GM06990 (cell line): ENCODE results near the gene CD300LF.

Source experiments
- DNase-seq: peaks from one replicate; pipeline ENCODE4 v3.0.0-alpha.2; 2011; ENCODE audit not compliant: insufficient read length; ENCODE audit errors: extremely low read depth
- H3K27me3 ChIP-seq: replicated peaks from 2 replicates; pipeline ENCODE4 v1.6.0; 2011; ENCODE audit warnings: low read length; ENCODE audit not compliant: control insufficient read depth, insufficient read depth
- H3K36me3 ChIP-seq: 2 replicates; pipeline ENCODE4 v1.5.1; 2011; ENCODE audit warnings: low read length; ENCODE audit not compliant: control insufficient read depth, insufficient read depth
- H3K4me3 ChIP-seq: replicated peaks from 2 replicates; pipeline ENCODE4 v1.5.1; 2011; ENCODE audit warnings: low read depth, mild to moderate bottlenecking, control low read depth, low read length
- TF ChIP-seq, protein P1 (sequence below): IDR thresholded peaks from 2 replicates; pipeline ENCODE4 v1.5.1; 2011; ENCODE audit warnings: low read length, control low read depth, mild to moderate bottlenecking, inconsistent platforms; ENCODE audit not compliant: insufficient read depth, poor library complexity, severe bottlenecking

Gene CD300LF

DNA sequence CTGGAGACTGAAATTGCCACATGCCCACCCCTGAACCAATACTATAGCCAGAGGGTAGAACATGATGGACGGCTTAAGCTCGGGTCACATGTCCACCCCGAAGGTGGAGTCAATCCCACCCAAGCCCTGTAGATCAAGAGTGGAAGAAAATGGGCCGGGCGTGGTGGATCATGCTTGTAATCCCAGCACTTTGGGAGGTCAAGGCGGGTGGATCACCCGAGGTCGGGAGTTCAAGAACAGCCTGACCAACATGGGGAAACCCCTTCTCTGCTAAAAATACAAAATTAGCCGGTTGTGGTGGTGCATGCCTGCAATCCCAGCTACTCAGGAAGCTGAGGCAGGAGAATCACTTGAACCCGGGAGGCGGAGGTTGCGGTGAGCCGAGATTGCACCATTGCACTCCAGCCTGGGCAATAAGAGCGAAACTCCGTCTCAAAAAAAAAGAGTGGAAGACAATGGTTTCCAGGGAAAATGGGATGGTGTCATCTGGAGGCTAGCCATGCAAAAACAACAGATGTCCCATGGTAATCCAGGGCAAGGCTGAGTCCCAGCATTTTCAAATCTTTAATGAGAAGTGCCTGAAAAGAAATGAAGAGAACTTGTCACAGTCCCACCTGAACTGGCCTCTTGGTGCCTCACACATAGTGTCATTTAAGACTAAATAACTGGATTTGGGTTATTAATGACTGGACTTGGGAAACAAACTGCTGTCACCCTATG is 30.1 kb downstream of the CD300LF start:
- DNase-seq: no peak
- Histone ChIP-seq H3K36me3 (no peaks in the 10 kb centered on the region), H3K27me3 (peaks cover 3% of the 10 kb centered on the region), H3K4me3 (no peak overlapping the region)
- TF ChIP-seq, protein P1, sequence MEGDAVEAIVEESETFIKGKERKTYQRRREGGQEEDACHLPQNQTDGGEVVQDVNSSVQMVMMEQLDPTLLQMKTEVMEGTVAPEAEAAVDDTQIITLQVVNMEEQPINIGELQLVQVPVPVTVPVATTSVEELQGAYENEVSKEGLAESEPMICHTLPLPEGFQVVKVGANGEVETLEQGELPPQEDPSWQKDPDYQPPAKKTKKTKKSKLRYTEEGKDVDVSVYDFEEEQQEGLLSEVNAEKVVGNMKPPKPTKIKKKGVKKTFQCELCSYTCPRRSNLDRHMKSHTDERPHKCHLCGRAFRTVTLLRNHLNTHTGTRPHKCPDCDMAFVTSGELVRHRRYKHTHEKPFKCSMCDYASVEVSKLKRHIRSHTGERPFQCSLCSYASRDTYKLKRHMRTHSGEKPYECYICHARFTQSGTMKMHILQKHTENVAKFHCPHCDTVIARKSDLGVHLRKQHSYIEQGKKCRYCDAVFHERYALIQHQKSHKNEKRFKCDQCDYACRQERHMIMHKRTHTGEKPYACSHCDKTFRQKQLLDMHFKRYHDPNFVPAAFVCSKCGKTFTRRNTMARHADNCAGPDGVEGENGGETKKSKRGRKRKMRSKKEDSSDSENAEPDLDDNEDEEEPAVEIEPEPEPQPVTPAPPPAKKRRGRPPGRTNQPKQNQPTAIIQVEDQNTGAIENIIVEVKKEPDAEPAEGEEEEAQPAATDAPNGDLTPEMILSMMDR: no peak

DNA sequence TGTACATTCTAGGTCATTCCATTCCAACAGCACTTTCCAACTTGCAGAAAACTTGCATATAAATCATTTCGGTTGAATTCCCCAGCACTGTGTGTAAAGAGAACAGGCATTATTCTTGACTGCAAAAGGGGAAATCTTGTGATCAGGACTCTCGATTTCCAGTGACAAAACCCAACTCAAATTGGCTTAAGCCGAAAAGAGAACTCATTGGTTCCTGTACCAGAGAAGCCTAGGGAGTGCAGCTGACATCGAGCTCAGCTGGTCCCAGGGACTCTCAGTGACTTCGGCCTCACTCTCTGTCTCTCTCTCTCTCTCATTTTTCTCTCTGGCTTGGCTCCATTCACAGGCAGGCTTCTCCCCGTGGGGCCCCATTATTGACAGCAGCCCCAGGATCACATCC is 30.7 kb downstream of the CD300LF start:
- TF ChIP-seq, protein P1: no peak
- no peak for DNase-seq
- H3K36me3 ChIP-seq: no peaks in the 10 kb centered on the region

DNA sequence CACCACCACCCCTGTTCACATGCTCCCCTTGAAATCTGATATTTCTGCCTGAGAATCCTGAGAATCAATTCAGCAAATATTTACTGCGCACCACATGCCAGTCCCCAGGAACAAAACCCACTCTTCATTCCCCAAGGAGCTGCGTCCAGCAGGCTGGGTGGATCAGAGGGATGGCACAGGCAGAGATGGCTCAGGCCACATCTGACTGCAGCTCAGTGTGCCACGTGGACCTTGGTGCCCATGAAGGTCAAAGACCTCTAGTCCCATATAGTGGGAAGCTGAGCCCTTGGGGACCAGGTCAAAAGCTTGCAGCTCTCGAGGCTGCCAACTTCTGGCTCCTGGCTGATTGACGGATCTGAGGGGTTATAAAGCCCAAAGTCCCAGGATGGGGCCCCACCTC is 31.8 kb downstream of the CD300LF start:
- DNase-seq: no peak
- TF ChIP-seq, protein P1: no peak
- H3K4me3 ChIP-seq: no peak overlapping the region
- H3K27me3 ChIP-seq: peaks cover 3% of the 10 kb centered on the region
- H3K36me3 ChIP-seq: no peaks in the 10 kb centered on the region

More for the DNA sequence above, 30.7 kb downstream of the CD300LF start:
- Histone ChIP-seq H3K4me3 (no peak overlapping the region), H3K27me3 (peaks cover 3% of the 10 kb centered on the region)

DNA sequence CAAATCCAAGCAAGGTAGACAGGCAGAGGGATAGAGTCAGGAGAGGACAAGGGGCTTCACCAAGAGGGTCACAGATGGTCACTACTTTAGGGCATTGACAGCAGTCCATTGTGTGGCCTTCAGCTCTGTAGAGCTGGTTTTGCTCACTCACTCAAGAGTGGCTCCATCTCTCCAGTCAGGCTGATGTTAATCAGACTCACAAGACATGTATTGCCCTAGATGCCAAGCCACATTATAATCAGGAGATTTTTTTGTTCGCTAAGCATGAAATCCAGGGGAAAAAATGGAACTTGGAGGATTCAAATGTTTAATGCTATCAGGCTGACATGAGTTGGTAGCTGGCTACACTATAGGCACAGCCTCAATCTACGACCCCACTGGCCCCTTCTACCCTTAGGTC is 32.5 kb downstream of the CD300LF start:
- Histone ChIP-seq H3K36me3 (no peaks in the 10 kb centered on the region), H3K4me3 (no peak overlapping the region), H3K27me3 (peaks cover 4% of the 10 kb centered on the region)
- TF ChIP-seq, protein P1: no peak
- DNase-seq: no peak

DNA sequence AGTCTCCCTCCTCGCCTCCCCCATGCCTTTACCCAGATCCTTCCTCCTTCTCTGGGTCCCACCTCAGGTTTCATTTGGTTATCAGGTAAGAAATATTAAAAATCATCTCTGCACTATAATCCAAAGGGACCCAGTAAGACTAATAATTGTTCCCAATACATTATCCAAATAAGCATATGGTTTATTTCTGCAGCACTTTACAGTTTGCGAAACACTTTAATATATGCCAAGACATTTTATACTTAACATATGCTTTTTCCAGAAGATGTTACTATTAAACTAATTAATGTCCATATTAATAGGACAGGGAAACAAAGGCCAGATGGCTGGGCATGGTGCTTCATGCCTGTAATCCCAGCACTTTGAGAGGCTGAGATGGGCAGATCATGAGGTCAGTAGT is 33.3 kb downstream of the CD300LF start:
- TF ChIP-seq, protein P1: no peak
- no peaks in the 10 kb centered on the region for H3K36me3 ChIP-seq
- no peak for DNase-seq
- H3K4me3 ChIP-seq: no peak overlapping the region
- peaks cover 4% of the 10 kb centered on the region for H3K27me3 ChIP-seq
